NB4 (cell line): ENCODE data around the gene FAM3D.

Experiments
- CTCF ChIP-seq: IDR thresholded peaks from one replicate; pipeline ENCODE4 v1.5.1; 2012; ENCODE audit warnings: low read depth, low read length
- MAX ChIP-seq: IDR thresholded peaks from 2 replicates; pipeline ENCODE4 v1.6.1; 2011; ENCODE audit warnings: low read depth, low read length
- MYC ChIP-seq: IDR thresholded peaks from 2 replicates; pipeline ENCODE4 v1.6.1; 2011; ENCODE audit warnings: low read depth, low read length
- POLR2A ChIP-seq: IDR thresholded peaks from 2 replicates; pipeline ENCODE4 v1.6.1; 2011; ENCODE audit warnings: mild to moderate bottlenecking; ENCODE audit not compliant: insufficient read length; ENCODE audit errors: extremely low read depth

GRCh38 chr3:58627941-58628340, 38.6 kb downstream of the FAM3D start:
- no peak for TF ChIP-seq CTCF
- TF ChIP-seq POLR2A: no peak
- no peak for TF ChIP-seq MYC
- TF ChIP-seq MAX: no peak
